GM10248 (cell line): ENCODE measurements around the gene GRK5.

Source experiments
- CTCF ChIA-PET: fragments of 300-600 bp; sonication (Branson Sonifier 250); formaldehyde crosslinking; extraction: SDS; loops from one replicate; lab custom pipeline; 2021; ENCODE audit warnings: antibody characterized with exemption; lab: Yijun Ruan, JAX
- POLR2A ChIA-PET: fragments of 350-650 bp; sonication (Branson Sonifier 250); formaldehyde crosslinking; extraction: SDS; loops from one replicate; lab custom pipeline; 2020; ENCODE audit warnings: antibody characterized with exemption; lab: Yijun Ruan, JAX
- DNase-seq: peaks from one replicate; pipeline ENCODE4 v3.0.0; 2012; ENCODE audit errors: extremely low spot score
- CTCF ChIP-seq: IDR thresholded peaks from 2 replicates; pipeline ENCODE4 v1.5.1; 2012; ENCODE audit warnings: mild to moderate bottlenecking, low read depth; ENCODE audit errors: extremely low read depth, missing control alignments, control extremely low read depth

The GRK5 gene

GRCh38 chr10:119191881-119192280 is 15.5 kb upstream of the GRK5 start:
- ChIA-PET POLR2A (no interaction called here), CTCF (interaction anchor here (14.0 kb wide), 1 partner anchor 13 kb away, joined by 211 read pairs; the partner anchor contains the start of gene GRK5)
- DNase-seq: no peak
- no peak for TF ChIP-seq CTCF

GRCh38 chr10:119197921-119198320 is 9.4 kb upstream of the GRK5 start:
- POLR2A ChIA-PET: no interaction called here
- no peak for DNase-seq
- CTCF ChIA-PET: interaction anchor here (0.7 to 15.5 kb wide), 33 partner anchors 4 to 630 kb away, joined by 3 to 211 read pairs (median 7); partner anchors contain the start of genes GRK5, RGS10 and TIAL1
- TF ChIP-seq CTCF: no peak

- POLR2A ChIA-PET: no interaction called here
Observed at GRCh38 chr10:119198438-119198837, 8.9 kb upstream of the GRK5 start.

GRCh38 chr10:119199231-119199992 is 8.0 kb upstream of the GRK5 start:
- CTCF ChIA-PET: interaction anchor here (0.7 to 15.5 kb wide), 57 partner anchors 5 to 631 kb away, joined by 3 to 211 read pairs (median 5); partner anchors contain the start of genes DENND10, GRK5, RGS10 and TIAL1
- POLR2A ChIA-PET: no interaction called here
- DNase-seq: peak; percentile 54
- peak; percentile 73 for TF ChIP-seq CTCF

More at GRCh38 chr10:119198438-119198837, 8.9 kb upstream of the GRK5 start:
- DNase-seq: peak; percentile 57
- CTCF ChIA-PET: interaction anchor here (0.7 to 15.5 kb wide), 51 partner anchors 5 to 630 kb away, joined by 3 to 211 read pairs (median 5); partner anchors contain the start of genes DENND10, GRK5, RGS10 and TIAL1
- TF ChIP-seq CTCF: peak; percentile 49

GRCh38 chr10:119201233-119201632 is 6.1 kb upstream of the GRK5 start:
- POLR2A ChIA-PET: no interaction called here
- CTCF ChIA-PET: interaction anchor here (1.7 to 15.5 kb wide), 4 partner anchors 7 to 244 kb away, joined by 4 to 211 read pairs (median 85); no protein-coding TSS in a partner anchor
- TF ChIP-seq CTCF: no peak
- DNase-seq: no peak

- CTCF ChIA-PET: interaction anchor here (1.0 to 15.5 kb wide), 7 partner anchors 9 to 341 kb away, joined by 3 to 211 read pairs (median 7); partner anchors contain the start of gene RGS10
- no peak for TF ChIP-seq CTCF
- DNase-seq: no peak
- POLR2A ChIA-PET: no interaction called here
Observed at GRCh38 chr10:119203006-119203405, 4.4 kb upstream of the GRK5 start.
